Heart left ventricle (tissue), 16 donors: ENCODE measurements around the gene TRPM2. TPM values are rescaled to one million over a fixed set of nuclear protein-coding genes. Genes with fewer than 3 reads are reported as not detected.
A peak's percentile ranks its signal among the peaks of the same experiment; 100 is the strongest.

ENCODE experiments used
- ATAC-seq, 4 donors: fragments of 200-7000 bp; cut with Tn5 transposase; one replicate each; pipeline ENCODE4 v1.9.1; 2020 to 2022; ENCODE audit warnings: moderate library complexity in 4 of 4, mild to moderate bottlenecking in 3 of 4, moderate number of reproducible peaks in 1 of 4
- DNase-seq, 5 donors: peaks; one replicate each; pipeline ENCODE4 v3.0.0-alpha.2; 2020
- H3K27ac ChIP-seq, 12 donors: fragments of 200-600 bp; sonication (generic) in 4 of 12; one replicate each; pipeline versions ENCODE4 v1.5.0 to v1.8.0; 2016 to 2022; ENCODE audit warnings: mild to moderate bottlenecking in 2 of 12
- H3K27me3 ChIP-seq, 9 donors: fragments of 200-600 bp; sonication (generic) in 2 of 9; one replicate each; pipeline versions ENCODE4 v1.5.1 to v1.8.0; 2016 to 2022; ENCODE audit warnings: mild to moderate bottlenecking in 3 of 9
- H3K36me3 ChIP-seq, 9 donors: fragments of 200-600 bp; sonication (generic) in 2 of 9; one replicate each; pipeline versions ENCODE4 v1.5.0 to v1.8.0; 2018 to 2022; ENCODE audit warnings: mild to moderate bottlenecking in 2 of 9
- H3K4me1 ChIP-seq, 12 donors: fragments of 200-600 bp; sonication (generic) in 4 of 12; one replicate each; pipeline versions ENCODE4 v1.5.0 to v1.8.0; 2016 to 2022; ENCODE audit warnings: mild to moderate bottlenecking in 3 of 12
- H3K4me3 ChIP-seq, 12 donors: fragments of 200-600 bp; sonication (generic) in 4 of 12; one replicate each; pipeline versions ENCODE4 v1.5.0 to v1.8.0; 2017 to 2022; ENCODE audit warnings: mild to moderate bottlenecking in 9 of 12, moderate library complexity in 4 of 12
- H3K9me3 ChIP-seq, 12 donors: fragments of 200-600 bp; sonication (generic) in 4 of 12; one replicate each; pipeline versions ENCODE4 v1.5.0 to v1.8.0; 2016 to 2022; ENCODE audit warnings: mild to moderate bottlenecking in 1 of 12
- CTCF ChIP-seq, 12 donors: fragments of 200-600 bp; sonication (generic) in 4 of 12; IDR thresholded peaks; one replicate each; pipeline versions ENCODE4 v1.5.0 to v1.8.0; 2018 to 2022; ENCODE audit warnings: antibody characterized with exemption in 12 of 12, mild to moderate bottlenecking in 5 of 12
- POLR2A ChIP-seq, 2 donors: fragments of 450-650 bp; IDR thresholded peaks; one replicate each; pipeline ENCODE4 v1.6.1; 2017; ENCODE audit warnings: antibody characterized with exemption in 2 of 2, mild to moderate bottlenecking in 2 of 2, moderate library complexity in 2 of 2
- WGBS, 4 donors: extraction: QIAGEN DNeasy Blood & Tissue Kit in 2 of 4; methylation state at CpG; one replicate each; pipeline versions ENCODE4 v1.1.5 to v1.1.7; 2013 to 2018; 5-methylcytosine and 5-hydroxymethylcytosine counted together
- intact Hi-C, 10 donors: fragments of 100-400 bp; cut with DNase I; formaldehyde crosslinking; loops; one replicate each; pipeline versions ENCODE4 v1.11.1 to v1.14.2; 2022
- polyA plus RNA-seq, 2 donors: library from polyadenylated mRNA; stranded (reverse); fragments of 200-250 nt; gene quantifications; one replicate each; pipeline ENCODE4 v1.2.3, GENCODE V29; 2013
- total RNA-seq, 9 donors: library from RNA; depleted of rRNA in 2 of 9; stranded (reverse); fragments of >200 nt in 2 of 9; fragmentation: NEBNext Ultra II Directional in 3 of 9; extraction: Animal tissue kit (Norgen Biotek cat#: 25700) in 3 of 9; gene quantifications; one replicate each; pipeline versions ENCODE4 v1.1.0 to v1.2.4, GENCODE V29; 2016 to 2023
- donor health status: ischemic (EF 13 %, LVEDD 7.1; RV severe dilation, severe dysfunction).
- donor health status: healthy with polysubstance abuse.
- donor health status: DM: no; HTN: yes; CAD: no.
- donor health status: DM: no; HTN: no; CAD: no.
- donor health status: ischemic (EF 25% LVEDD 6.9; RV normal size, moderate dysfunction).
- donor health status: ischemic (EF 25% LVEDD 5.7; RV mildly dilated, moderate dysfunction).
- donor health status: healthy.
- donor health status: DM: yes; HTN: yes; CAD: no.
- donor health status: ischemic (EF 35%, LVEDD 5.7; RV mildly dilated, moderate dysfunction).
- donor health status: nonischemic (EF 11% LVEDD 7.7; RV severe dilation, severe dysfunction).
- donor health status: DM: yes; HTN: yes; CAD: no.
- donor health status: PGD.
- donor health status: ischemic (EF 29% LVEDD 5.4; RV normal size, mild dysfunction).
- donor health status: nonischemic (EF 23%, LVEDD 6.1; RV moderate dilation, normal function).

The TRPM2 gene
- total and polyA plus RNA-seq, 11 donors, result 0.66 to 20.5 (median 1.2) TPM

- Histone ChIP-seq H3K27me3 (peaks cover 3 to 19% (median 10%) of the 10 kb centered on the region in 9 donors), H3K9me3 (no peaks in the 10 kb centered on the region), H3K36me3 (no peaks in the 10 kb centered on the region), H3K27ac (no peak overlapping the region), H3K4me3 (no peak overlapping the region), H3K4me1 (peaks cover 3 to 8% (median 5%) of the 10 kb centered on the region in 12 donors)
- DNase-seq (peak in 2 of 5 donors; percentile 30 to 57), ATAC-seq (no peak)
- TF ChIP-seq CTCF (IDR thresholded peaks at IDR 0.05) (no peak), POLR2A (IDR thresholded peaks at IDR 0.05) (no peak)
- intact Hi-C loops, result loop anchor here in 4 of 10 donors (10.0 kb wide), 3 partner anchors 110 to 450 kb away; partner anchors contain the start of gene LRRC3 (in 2 of the 4)
- WGBS, 4 donors, result 77 to 80% (median 77%) methylated on average over 16 to 17 of the region's 17 CpGs
Measured at GRCh38 chr21:44344541-44345183, 8.8 kb upstream of the TRPM2 start.

GRCh38 chr21:44345495-44345894 is 7.9 kb upstream of the TRPM2 start:
- H3K36me3 ChIP-seq, result no peaks in the 10 kb centered on the region
- H3K27ac ChIP-seq, result no peak overlapping the region
- peaks cover 9 to 24% (median 15%) of the 10 kb centered on the region in 9 donors for H3K27me3 ChIP-seq
- DNase-seq (peak in 2 of 5 donors; percentile 6 to 32), ATAC-seq (no peak)
- peaks cover 0 to 9% (median 0%) of the 10 kb centered on the region in 12 donors for H3K4me1 ChIP-seq
- no peak overlapping the region for H3K4me3 ChIP-seq
- no peak for TF ChIP-seq CTCF (IDR thresholded peaks at IDR 0.05)
- TF ChIP-seq POLR2A (IDR thresholded peaks at IDR 0.05), result no peak
- WGBS, 4 donors, result 52 to 78% (median 62%) methylated on average over 8 to 11 of the region's 11 CpGs
- intact Hi-C loops, result loop anchor here in 4 of 10 donors (10.0 kb wide), 3 partner anchors 109 to 449 kb away; partner anchors contain the start of gene LRRC3 (in 2 of the 4)
- no peaks in the 10 kb centered on the region for H3K9me3 ChIP-seq

- H3K36me3 ChIP-seq, result no peaks in the 10 kb centered on the region
- no peak overlapping the region for H3K4me3 ChIP-seq
- intact Hi-C loops, result loop anchor here in 4 of 10 donors (10.0 kb wide), 3 partner anchors 107 to 447 kb away; partner anchors contain the start of gene LRRC3 (in 2 of the 4)
- no peaks in the 10 kb centered on the region for H3K9me3 ChIP-seq
- WGBS, 4 donors, result 51 to 60% (median 56%) methylated on average over 22 of the region's 22 CpGs
- H3K27me3 ChIP-seq, result peaks cover 9 to 40% (median 30%) of the 10 kb centered on the region in 9 donors
- peak in 1 of 5 donors; percentile 24 for DNase-seq
- peaks cover 0 to 24% (median 0%) of the 10 kb centered on the region in 12 donors for H3K4me1 ChIP-seq
- TF ChIP-seq CTCF (IDR thresholded peaks at IDR 0.05), result no peak
- H3K27ac ChIP-seq, result no peak overlapping the region
- ATAC-seq, result no peak
Measured at GRCh38 chr21:44347911-44348451, 5.4 kb upstream of the TRPM2 start.

GRCh38 chr21:44348861-44349260 is 4.6 kb upstream of the TRPM2 start:
- H3K4me1 ChIP-seq, result peaks cover 0 to 31% (median 0%) of the 10 kb centered on the region in 12 donors
- ATAC-seq, result no peak
- 90 to 95% (median 91%) methylated on average over 18 to 19 of the region's 19 CpGs for WGBS, 4 donors
- no peaks in the 10 kb centered on the region for H3K9me3 ChIP-seq
- H3K36me3 ChIP-seq, result no peaks in the 10 kb centered on the region
- H3K4me3 ChIP-seq, result no peak overlapping the region
- H3K27me3 ChIP-seq, result peaks cover 9 to 40% (median 30%) of the 10 kb centered on the region in 9 donors
- H3K27ac ChIP-seq, result no peak overlapping the region
- no peak for TF ChIP-seq POLR2A (IDR thresholded peaks at IDR 0.05)
- no peak for TF ChIP-seq CTCF (IDR thresholded peaks at IDR 0.05)
- intact Hi-C loops, result loop anchor here in 4 of 10 donors (10.0 kb wide), 3 partner anchors 106 to 446 kb away; partner anchors contain the start of gene LRRC3 (in 2 of the 4)
- DNase-seq, result peak in 1 of 5 donors; percentile 42
